KBM-7 (cell line): ENCODE measurements around the gene HAPLN2.
"Not testable (repeated sequence)": the region's sequence is repeated elsewhere in the genome, so short reads cannot be mapped to it uniquely, and the experiment has no call there.

Experiments
- DNase-seq: peaks from one replicate; pipeline ENCODE4 v3.0.0-alpha.2; 2015
- in situ Hi-C: fragments of 300-500 bp; cut with MboI; formaldehyde crosslinking; loops from 2 replicates; pipeline ENCODE4 v1.14.3; 2020; ENCODE audit warnings: low sequenced_read_pairs, low pct_unique_long_range_greater_than_20kb, mixed read lengths

The HAPLN2 gene

DNA sequence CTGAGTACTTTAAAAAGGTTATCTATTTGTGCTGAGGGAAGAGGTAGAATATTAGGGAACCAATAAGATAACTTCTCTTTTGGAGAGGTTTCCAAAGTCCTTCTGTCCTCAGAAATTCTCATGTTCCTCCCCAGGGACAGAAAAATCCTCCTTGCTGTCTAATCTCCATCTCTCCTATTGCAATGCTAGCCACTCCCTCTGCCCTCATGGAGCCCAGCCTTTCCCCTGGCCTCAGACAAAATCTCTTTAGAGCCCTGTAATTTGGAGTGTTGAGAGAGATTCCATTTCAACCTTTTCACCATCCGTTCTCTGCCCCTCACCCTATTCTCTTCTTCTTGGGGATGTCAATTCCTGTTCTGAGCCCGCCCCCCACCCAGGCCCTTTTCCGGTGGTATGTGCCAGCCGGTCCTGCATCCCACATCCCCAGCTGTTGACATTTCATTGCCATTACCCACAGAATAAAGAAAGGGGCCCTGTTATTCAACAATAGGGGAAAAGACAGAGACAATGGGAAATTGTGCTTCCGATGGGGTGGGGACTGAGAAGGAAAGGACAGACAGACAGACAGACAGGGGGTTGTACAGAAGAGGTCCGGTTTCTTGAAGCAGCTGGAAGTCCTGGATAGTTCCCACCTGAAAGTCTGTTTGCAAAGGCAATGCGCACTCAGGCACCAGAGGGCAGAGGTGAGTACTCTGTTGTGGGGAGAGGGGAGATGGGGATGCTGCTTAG is at the start of gene HAPLN2:
Gene HAPLN2, plus strand, starts transcription at position 563 of the 729 bp plus-strand sequence. CDS start 4,076 bp downstream, outside the sequence.
- DNase-seq, result peak; percentile 42
- in situ Hi-C loops, result no loop called here

DNA sequence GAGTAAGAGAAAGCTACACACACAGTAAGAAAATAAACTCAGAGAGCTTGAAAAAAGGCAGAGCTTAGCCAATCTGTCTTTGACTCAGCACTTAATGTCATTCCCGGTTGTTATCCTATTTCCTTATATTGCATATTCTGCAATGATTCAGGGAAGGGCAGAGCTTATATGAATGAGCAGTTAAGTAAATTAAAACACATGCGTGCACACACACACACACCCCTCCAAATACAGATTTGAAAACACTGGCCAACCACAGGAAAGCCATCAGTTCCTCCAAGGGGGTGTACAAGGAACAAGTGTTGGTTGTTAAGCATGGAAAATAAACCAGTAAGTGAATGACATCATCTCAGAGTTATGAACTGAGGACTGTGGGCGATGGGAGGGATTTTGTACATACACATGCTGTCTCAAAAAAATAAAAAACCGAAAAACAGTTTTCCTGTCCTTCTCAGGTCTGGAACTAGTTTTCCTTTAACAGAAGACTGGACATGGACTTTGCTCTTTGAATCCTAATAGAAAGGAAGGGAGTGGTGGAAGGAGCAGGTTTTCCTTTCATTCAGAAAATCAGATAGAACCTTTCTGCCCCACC is 47.9 kb upstream of the HAPLN2 start:
- DNase-seq, result peak; percentile 70
- in situ Hi-C loops, result no loop called here

DNA sequence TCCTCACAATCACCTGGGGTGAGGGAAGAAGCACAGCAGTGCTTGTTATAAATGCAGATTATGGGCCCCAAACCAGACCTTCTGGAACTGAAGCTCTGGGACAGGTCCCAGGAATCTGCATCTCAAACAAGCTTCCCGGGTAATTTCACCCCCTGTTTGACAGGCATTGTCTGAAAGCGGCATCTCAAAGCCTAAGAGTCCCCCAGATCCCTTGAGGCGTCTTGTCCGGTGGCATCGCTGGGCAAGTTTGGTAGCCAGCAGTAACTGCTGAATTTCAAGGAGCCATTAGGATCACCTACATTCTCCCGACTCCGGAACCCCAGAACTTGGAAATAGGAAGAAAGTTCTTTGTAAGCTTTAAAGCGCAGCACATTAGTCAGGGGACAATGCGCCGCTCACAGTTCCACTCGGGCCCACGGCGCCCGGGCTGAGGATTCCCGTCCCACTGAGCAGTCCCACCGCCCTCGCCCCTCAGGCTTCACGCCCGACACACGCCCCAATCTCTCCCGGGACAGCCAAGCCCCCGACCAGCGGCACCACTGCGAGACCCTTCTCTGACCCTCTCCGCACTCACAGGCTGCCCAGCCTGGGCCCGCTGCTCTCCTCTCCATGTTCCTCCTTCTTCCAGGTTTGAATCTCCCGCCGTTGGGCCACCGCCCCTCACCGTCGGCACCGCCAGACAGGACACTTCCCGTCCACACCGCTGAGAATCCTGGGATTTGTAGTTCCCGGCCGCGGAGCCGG is 47.1 kb upstream of the HAPLN2 start, which contains the start of gene IQGAP3:
Gene IQGAP3, minus strand, starts transcription at position 647 of the 744 bp plus-strand sequence. Its CDS starts 36 bp downstream, at position 611.
- in situ Hi-C loops, result no loop called here
- peak; percentile 80 for DNase-seq

DNA sequence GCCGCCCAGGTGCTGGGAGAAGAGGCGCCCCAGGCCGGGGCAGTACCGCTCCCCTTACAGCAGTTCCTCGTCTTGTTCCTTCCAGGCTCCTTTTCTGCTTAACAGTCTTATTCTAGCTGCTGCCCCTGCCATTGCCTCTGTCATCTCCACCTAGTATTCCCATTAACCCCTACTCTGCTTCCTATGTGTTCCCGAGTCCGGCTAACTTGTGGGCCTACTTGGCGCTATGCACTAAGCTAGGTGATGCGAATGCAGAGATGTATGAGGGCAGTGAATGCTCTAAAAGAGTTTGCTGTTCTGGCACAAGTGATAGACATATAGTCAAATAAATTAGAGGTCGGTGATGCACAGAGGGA is 46.6 kb upstream of the HAPLN2 start:
- no peak for DNase-seq
- in situ Hi-C loops, result no loop called here

- in situ Hi-C loops, result no loop called here
- no peak for DNase-seq
Observed at GRCh38 chr1:156574039-156574633, 45.1 kb upstream of the HAPLN2 start.

DNA sequence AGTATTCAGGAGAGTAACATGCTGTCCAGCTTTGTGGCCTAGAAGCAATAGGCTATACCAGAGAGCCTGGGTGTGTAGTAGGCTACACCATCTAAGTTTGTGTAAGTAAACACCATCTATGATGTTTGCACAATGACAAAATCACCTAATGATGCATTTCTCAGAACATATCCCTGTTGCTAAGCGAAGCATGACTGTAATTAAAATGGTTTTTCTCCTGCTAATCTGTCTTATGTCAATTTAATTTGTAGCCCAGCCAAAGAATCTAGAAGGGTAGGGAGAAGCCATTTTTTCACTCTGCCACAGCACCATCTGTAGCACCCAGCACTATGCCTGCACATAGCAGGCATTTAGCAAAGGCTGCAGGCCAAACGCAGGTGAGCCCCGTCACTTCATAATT is 41.7 kb upstream of the HAPLN2 start:
- DNase-seq, result no peak
- in situ Hi-C loops, result no loop called here

DNA sequence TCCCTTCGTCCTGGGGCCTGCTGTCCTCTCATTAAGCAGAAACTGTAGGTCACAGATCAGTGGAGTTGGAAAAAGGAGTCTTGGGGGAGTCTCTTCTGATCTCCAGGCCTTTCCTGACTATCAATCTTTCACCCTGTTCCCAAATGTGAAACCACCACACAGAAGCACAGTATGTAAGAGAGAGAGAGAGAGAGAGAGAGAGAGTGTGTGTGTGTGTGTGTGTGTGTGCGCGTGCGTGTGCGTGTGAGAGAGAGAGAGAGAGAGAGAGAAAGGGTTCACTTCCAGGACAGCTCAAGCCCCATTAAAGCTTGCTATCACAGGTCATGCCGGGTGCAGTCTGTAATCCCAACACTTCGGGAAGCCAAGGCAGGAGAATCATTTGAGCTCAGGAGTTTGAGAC is 41.2 kb upstream of the HAPLN2 start:
- DNase-seq, result no peak
- in situ Hi-C loops, result no loop called here

GRCh38 chr1:156579472-156579871 is 39.7 kb upstream of the HAPLN2 start, which contains the start of gene TTC24:
Gene TTC24 (plus strand): TSS chr1:156579723. CDS start chr1:156581365, 1,642 bp downstream.
- in situ Hi-C loops, result no loop called here
- DNase-seq, result no peak

GRCh38 chr1:156581661-156582387 is 37.4 kb upstream of the HAPLN2 start:
- in situ Hi-C loops, result no loop called here
- no peak for DNase-seq

DNA sequence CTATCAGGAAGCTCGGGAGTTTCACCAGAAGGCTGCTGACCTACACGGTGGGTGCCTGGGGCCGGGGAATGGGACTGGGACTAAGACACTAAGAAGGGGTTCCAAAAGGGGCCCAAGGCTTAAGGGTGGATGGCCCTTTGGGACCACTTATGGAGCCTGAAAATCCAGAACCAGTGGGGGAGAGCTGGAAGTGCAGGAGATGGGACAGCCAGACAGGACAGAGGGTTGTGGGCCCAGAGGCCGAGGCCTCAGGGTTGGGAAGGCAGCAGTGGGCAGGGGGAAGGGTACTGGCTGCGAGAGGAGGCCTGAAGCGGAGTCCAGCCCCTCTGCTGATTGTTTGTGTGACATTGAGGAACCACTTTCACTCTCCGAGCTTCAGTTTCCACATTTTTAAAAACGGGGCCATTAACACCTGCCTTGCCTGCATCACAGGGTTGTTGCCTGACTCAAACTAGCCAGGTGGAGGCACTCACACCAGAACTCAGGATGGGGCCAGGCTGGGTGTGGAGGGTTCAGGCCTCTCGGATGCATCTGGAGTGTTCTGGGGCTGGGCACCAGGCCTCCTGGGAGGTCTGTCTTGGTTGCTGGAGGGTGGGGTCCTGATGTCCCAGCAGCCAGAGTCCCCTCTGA is 36.7 kb upstream of the HAPLN2 start:
- in situ Hi-C loops, result no loop called here
- DNase-seq, result no peak

GRCh38 chr1:156583821-156584622 is 35.2 kb upstream of the HAPLN2 start:
- peak; percentile 90 for DNase-seq
- in situ Hi-C loops, result no loop called here

GRCh38 chr1:156584813-156585212 is 34.4 kb upstream of the HAPLN2 start:
- in situ Hi-C loops, result no loop called here
- no peak for DNase-seq

GRCh38 chr1:156586323-156586722 is 32.9 kb upstream of the HAPLN2 start:
- in situ Hi-C loops, result no loop called here
- DNase-seq, result no peak

DNA sequence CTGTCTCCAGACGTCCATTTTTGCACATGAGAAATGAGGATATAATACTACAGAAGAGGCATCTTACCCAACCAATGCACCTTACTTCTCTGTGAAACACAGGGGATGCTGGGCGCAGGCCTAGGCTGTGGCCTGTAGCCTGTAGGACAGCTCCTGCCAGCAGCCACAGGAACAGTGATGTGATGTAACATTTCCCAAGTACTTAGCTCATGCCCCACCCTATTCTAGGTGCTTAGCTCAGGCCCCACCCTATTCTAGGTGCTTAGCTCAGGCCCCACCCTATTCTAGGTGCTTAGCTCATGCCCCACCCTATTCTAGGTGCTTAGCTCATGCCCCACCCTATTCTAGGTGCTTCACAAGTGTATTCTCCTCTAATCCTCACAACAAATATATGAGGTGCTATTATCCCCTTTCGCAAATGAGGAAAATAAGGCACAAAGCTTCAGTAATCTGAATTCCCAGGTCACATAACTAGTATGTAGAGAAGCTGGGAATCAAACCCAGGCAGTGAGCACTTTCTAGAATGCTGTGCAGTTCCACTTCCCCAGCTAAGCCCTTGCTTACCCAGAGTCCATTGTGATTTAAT is 32.2 kb upstream of the HAPLN2 start:
- no peak for DNase-seq
- in situ Hi-C loops, result no loop called here

- in situ Hi-C loops, DNase-seq: not testable (repeated sequence)
Observed at GRCh38 chr1:156587927-156588326, 31.3 kb upstream of the HAPLN2 start.

DNA sequence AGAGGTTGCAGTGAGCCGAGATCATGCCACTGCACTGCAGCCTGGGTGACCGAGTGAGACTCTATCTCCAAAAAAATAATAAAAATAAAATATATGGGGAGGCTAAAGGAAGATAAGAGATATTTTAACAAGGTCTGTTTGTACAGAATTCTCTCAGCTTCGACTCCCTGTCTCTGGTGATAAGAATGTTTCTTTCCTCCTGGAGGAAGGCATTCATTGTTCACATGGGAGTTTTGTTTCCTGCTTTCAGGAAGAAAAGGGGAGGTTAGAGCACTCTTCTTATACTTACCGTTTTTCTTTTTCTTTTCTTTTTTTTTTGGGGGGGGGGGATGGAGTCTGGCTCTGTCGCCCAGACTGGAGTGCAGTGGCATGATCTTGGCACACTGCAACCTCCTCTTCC is 29.7 kb upstream of the HAPLN2 start:
- in situ Hi-C loops, result no loop called here

DNA sequence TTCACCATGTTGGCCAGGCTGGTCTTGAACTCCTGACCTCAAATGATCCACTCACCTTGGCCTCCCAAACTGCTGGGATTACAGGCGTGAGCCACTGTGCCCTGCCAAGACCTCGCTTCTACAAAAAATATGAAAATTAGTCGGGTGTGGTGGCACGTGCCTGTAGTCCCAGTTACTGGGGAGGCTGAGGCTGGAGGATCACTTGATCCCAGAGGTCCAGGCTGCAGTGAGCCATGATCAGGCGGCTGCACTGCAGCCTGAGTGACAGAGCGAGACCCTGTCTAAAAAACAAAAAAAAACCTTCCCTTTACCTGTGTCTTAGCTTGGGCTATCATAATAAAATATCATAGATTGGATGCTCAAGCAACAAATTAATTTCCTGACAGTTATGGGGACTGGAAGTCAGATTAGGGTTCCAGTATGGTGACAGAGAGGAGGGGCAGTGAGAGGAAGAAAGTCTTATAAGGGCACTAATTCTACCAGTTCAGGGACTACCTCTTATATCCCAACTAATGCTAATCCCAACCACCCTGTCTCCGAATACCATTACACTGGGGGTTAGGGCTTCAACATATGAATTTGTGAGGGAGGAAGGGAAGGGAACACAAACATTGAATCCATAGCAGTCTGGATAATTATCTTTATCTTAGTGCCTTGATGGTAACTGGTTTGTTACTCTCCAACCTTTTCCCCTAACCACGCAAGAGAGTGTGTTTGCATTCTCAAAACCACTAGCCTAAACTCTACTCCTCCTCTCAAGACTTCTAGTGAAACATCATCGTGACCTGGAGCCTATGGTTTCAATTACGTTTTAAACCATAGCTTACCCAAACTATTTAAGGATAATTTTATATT is 28.7 kb upstream of the HAPLN2 start:
- in situ Hi-C loops, result loop anchor here (10.0 kb wide), 1 partner anchor 126 kb away; no protein-coding TSS in a partner anchor

More for the DNA sequence above, 29.7 kb upstream of the HAPLN2 start:
- DNase-seq, result no peak

More for the DNA sequence above, 28.7 kb upstream of the HAPLN2 start:
- no peak for DNase-seq
